Fibroblast of the aortic adventitia (primary cell): ENCODE results near the gene SLC2A2. TPM values are rescaled to one million over a fixed set of nuclear protein-coding genes. Genes with fewer than 3 reads are reported as not detected.
"Not testable (repeated sequence)": the region's sequence is repeated elsewhere in the genome, so short reads cannot be mapped to it uniquely, and the experiment has no call there.

Source experiments
- DNase-seq: peaks from one replicate; pipeline ENCODE4 v3.0.0-alpha.2; 2010; ENCODE audit warnings: low read depth
- H3K4me3 ChIP-seq: 2 replicates; pipeline ENCODE4 v1.5.1; 2011; ENCODE audit warnings: low read depth, mild to moderate bottlenecking, control low read depth, low read length, moderate library complexity
- CTCF ChIP-seq: IDR thresholded peaks from 2 replicates; pipeline ENCODE4 v1.5.1; 2011; ENCODE audit warnings: mild to moderate bottlenecking, low read length, control low read depth, inconsistent platforms; ENCODE audit not compliant: insufficient read depth
- total RNA-seq: library from RNA; depleted of rRNA; stranded (reverse); fragments of >200 nt; gene quantifications from 2 replicates; pipeline ENCODE4 v1.2.3, GENCODE V29; 2012; ENCODE audit warnings: low replicate concordance

SLC2A2 gene
- total RNA-seq, 1 donor, result not detected

GRCh38 chr3:170977949-170978745 lies 48.4 kb downstream of the SLC2A2 start:
- H3K4me3 ChIP-seq, result no peak overlapping the region
- no peak for TF ChIP-seq CTCF
- DNase-seq, result peak; percentile 68

- no peak for DNase-seq
- no peak for TF ChIP-seq CTCF
Observed at GRCh38 chr3:170976190-170976519, 50.4 kb downstream of the SLC2A2 start.

GRCh38 chr3:170975283-170976189 lies 51.0 kb downstream of the SLC2A2 start:
- H3K4me3 ChIP-seq, result no peak overlapping the region
- no peak for TF ChIP-seq CTCF
- no peak for DNase-seq

More at GRCh38 chr3:170976190-170976519, 50.4 kb downstream of the SLC2A2 start:
- H3K4me3 ChIP-seq, result no peak overlapping the region

- no peak overlapping the region for H3K4me3 ChIP-seq
- DNase-seq, result no peak
- TF ChIP-seq CTCF, result no peak
Observed at GRCh38 chr3:170974872-170975271, 51.6 kb downstream of the SLC2A2 start.

DNA sequence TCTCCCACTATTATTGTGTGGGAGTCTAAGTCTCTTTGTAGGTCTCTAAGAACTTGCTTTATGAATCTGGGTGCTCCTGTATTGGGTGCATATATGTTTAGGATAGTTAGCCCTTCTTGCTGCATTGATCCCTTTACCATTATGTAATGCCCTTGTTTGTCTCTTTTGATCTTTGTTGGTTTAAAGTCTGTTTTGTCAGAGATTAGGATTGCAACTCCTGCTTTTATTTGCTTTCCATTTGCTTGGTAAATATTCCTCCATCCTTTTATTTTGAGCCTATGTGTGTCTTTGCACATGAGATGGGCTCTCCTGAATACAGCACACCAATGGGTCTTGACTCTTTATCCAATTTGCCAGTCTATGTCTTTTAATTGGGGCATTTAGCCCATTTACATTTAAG lies 53.6 kb downstream of the SLC2A2 start:
- DNase-seq, H3K4me3 ChIP-seq: not testable (repeated sequence)

GRCh38 chr3:170967126-170967525 lies 59.4 kb downstream of the SLC2A2 start:
- TF ChIP-seq CTCF, result no peak

DNA sequence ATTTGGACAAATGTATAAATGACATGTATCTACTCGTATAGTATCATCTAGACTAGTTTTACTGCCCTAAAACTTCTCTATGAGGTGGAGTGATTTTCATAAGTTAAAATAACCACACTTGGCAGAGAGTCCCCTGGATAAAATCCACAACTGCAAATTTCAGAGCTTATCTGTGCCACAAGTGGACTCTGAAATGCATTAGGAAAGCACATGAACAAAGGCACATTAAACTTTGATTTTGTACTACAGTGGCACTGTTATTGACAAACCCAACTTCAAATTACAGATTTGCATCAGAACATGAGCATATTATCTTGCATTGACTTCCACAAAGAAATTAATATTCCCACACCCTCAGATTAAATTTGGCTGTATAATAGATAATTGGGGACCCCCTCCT lies 60.0 kb downstream of the SLC2A2 start:
- H3K4me3 ChIP-seq, result no peak overlapping the region
- TF ChIP-seq CTCF, result no peak
- peak; percentile 38 for DNase-seq

More at GRCh38 chr3:170967126-170967525, 59.4 kb downstream of the SLC2A2 start:
- no peak for DNase-seq
- no peak overlapping the region for H3K4me3 ChIP-seq
